Measurements from ENCODE around the gene CWC25. TPM values are rescaled to one million over a fixed set of nuclear protein-coding genes. Genes with fewer than 3 reads are reported as not detected.
A peak's percentile ranks its signal among the peaks of the same experiment; 100 is the strongest.

The CWC25 gene
- total RNA-seq, 4 donors from 2014 or later, result 9.4 to 25.9 (median 16.8) TPM

GRCh38 chr17:38867968-38868816, 43.1 kb upstream of the CWC25 start:
- Histone ChIP-seq H3K4me3 (peak overlapping the region; percentile 79 to 98 (median 87)), H3K27me3 (no peaks in the 10 kb centered on the region), H3K9me3 (no peaks in the 10 kb centered on the region), H3K36me3 (no peaks in the 10 kb centered on the region), H3K4me1 (peaks cover 33 to 52% (median 35%) of the 10 kb centered on the region in 3 donors), H3K27ac (peak overlapping the region; percentile 97 to 99 (median 98))
- no peak for DNase-seq
- TF ChIP-seq POLR2A (IDR thresholded peaks at IDR 0.05), result no peak
- TF ChIP-seq CTCF (IDR thresholded peaks at IDR 0.05), result no peak
- 33 to 42% methylated on average over 24 to 25 of the region's 25 CpGs for WGBS, 2 donors
- intact Hi-C loops (cut with DNase I), result no loop called here

GRCh38 chr17:38867179-38867967, 42.3 kb upstream of the CWC25 start:
- Histone ChIP-seq H3K27me3 (no peaks in the 10 kb centered on the region), H3K4me1 (peaks cover 25 to 45% (median 27%) of the 10 kb centered on the region in 3 donors), H3K36me3 (no peaks in the 10 kb centered on the region), H3K4me3 (peak overlapping the region in 3 of 4 donors; percentile 79 to 98 (median 84)), H3K27ac (peak overlapping the region; percentile 97 to 99 (median 98)), H3K9me3 (no peaks in the 10 kb centered on the region)
- TF ChIP-seq POLR2A (IDR thresholded peaks at IDR 0.05) (no peak), CTCF (IDR thresholded peaks at IDR 0.05) (peak in 2 of 6 experiments; percentile 31 to 34)
- intact Hi-C loops (cut with DNase I), result no loop called here
- DNase-seq, result no peak
- 42 to 50% methylated on average over 26 to 30 of the region's 31 CpGs for WGBS, 2 donors

GRCh38 chr17:38864636-38865398, 39.7 kb upstream of the CWC25 start:
- H3K4me3 ChIP-seq, result no peak overlapping the region
- intact Hi-C loops (cut with DNase I), result no loop called here
- H3K9me3 ChIP-seq, result no peaks in the 10 kb centered on the region
- no peak for DNase-seq
- H3K4me1 ChIP-seq, result peaks cover 12 to 30% (median 13%) of the 10 kb centered on the region in 3 donors
- no peaks in the 10 kb centered on the region for H3K27me3 ChIP-seq
- H3K36me3 ChIP-seq, result no peaks in the 10 kb centered on the region
- H3K27ac ChIP-seq, result no peak overlapping the region
- no peak for TF ChIP-seq POLR2A (IDR thresholded peaks at IDR 0.05)
- peak in 1 of 6 experiments; percentile 29 for TF ChIP-seq CTCF (IDR thresholded peaks at IDR 0.05)
- 54% methylated on average over 11 of the region's 11 CpGs for WGBS, 2 donors

GRCh38 chr17:38861399-38861843, 36.3 kb upstream of the CWC25 start:
- Histone ChIP-seq H3K4me1 (peaks cover 0 to 11% (median 0%) of the 10 kb centered on the region in 3 donors), H3K27ac (no peak overlapping the region), H3K4me3 (no peak overlapping the region), H3K27me3 (no peaks in the 10 kb centered on the region), H3K9me3 (no peaks in the 10 kb centered on the region), H3K36me3 (no peaks in the 10 kb centered on the region)
- intact Hi-C loops (cut with DNase I), result no loop called here
- no peak for DNase-seq
- WGBS, 2 donors, result 33 to 39% methylated on average over 8 of the region's 8 CpGs
- TF ChIP-seq POLR2A (IDR thresholded peaks at IDR 0.05) (no peak), CTCF (IDR thresholded peaks at IDR 0.05) (no peak)
